HUES6 (cell line): Measurements from ENCODE around the gene VIL1.

ENCODE experiments used
- H3K27ac ChIP-seq: 2 replicates; pipeline ENCODE4 v1.7.0; 2013; ENCODE audit warnings: low read depth, mild to moderate bottlenecking, low read length, inconsistent platforms
- H3K27me3 ChIP-seq: 2 replicates; pipeline ENCODE4 v1.6.1; 2013; ENCODE audit warnings: low read length; ENCODE audit not compliant: control insufficient read depth, insufficient read depth
- H3K36me3 ChIP-seq: 2 replicates; pipeline ENCODE4 v1.6.1; 2013; ENCODE audit warnings: low read length; ENCODE audit not compliant: control insufficient read depth, insufficient read depth
- H3K4me1 ChIP-seq: 2 replicates; pipeline ENCODE4 v1.6.1; 2013; ENCODE audit warnings: low read length; ENCODE audit not compliant: control insufficient read depth, insufficient read depth
- H3K4me3 ChIP-seq: 2 replicates; pipeline ENCODE4 v1.5.1; 2013; ENCODE audit warnings: low read depth, low read length
- H3K9ac ChIP-seq: one replicate; pipeline ENCODE4 v1.6.1; 2013; ENCODE audit warnings: mild to moderate bottlenecking, low read length
- H3K9me3 ChIP-seq: 2 replicates; pipeline ENCODE4 v1.6.1; 2013; ENCODE audit warnings: low read depth, low read length; ENCODE audit not compliant: control insufficient read depth, insufficient read depth

Gene VIL1

GRCh38 chr2:218448934-218449333 lies 30.0 kb downstream of the VIL1 start:
- no peaks in the 10 kb centered on the region; the same call in none of the 2 replicates for H3K4me1 ChIP-seq
- H3K27me3 ChIP-seq = no peaks in the 10 kb centered on the region
- no peak overlapping the region for H3K4me3 ChIP-seq
- H3K36me3 ChIP-seq = peaks cover 52% of the 10 kb centered on the region
- no peak overlapping the region for H3K9ac ChIP-seq
- no peak overlapping the region for H3K27ac ChIP-seq
- H3K9me3 ChIP-seq = no peaks in the 10 kb centered on the region

- H3K4me1 ChIP-seq = no peaks in the 10 kb centered on the region; the same call in none of the 2 replicates
- peaks cover 71% of the 10 kb centered on the region for H3K36me3 ChIP-seq
- H3K9ac ChIP-seq = no peak overlapping the region
- no peak overlapping the region for H3K4me3 ChIP-seq
- no peak overlapping the region for H3K27ac ChIP-seq
- no peaks in the 10 kb centered on the region for H3K9me3 ChIP-seq
- no peaks in the 10 kb centered on the region for H3K27me3 ChIP-seq
These were observed 33.2 kb downstream of the VIL1 start for GRCh38 chr2:218452079-218452478.

GRCh38 chr2:218456849-218457248 lies 37.9 kb downstream of the VIL1 start:
- Histone ChIP-seq H3K9me3 (no peaks in the 10 kb centered on the region), H3K4me3 (no peak overlapping the region), H3K27ac (no peak overlapping the region), H3K36me3 (peaks cover 64% of the 10 kb centered on the region), H3K27me3 (no peaks in the 10 kb centered on the region), H3K9ac (no peak overlapping the region), H3K4me1 (no peaks in the 10 kb centered on the region)

DNA sequence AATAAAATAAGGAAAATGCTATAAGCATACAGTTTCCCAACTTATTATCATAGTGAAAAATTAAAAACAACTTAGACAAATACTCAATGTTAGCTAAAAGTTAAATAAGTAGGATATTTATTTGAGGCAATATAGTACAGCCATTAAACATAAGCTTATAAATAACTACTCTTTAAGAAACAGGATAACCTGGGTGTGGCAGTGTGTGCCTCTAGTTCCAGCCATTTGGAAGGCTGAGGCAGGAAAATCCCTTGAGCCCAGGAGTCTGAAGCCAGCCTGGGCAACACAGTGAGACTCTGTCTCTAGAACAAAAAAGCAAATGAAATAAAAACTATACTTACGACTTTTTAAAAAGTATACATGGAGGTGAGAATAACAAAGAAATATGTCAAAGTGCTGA lies 39.7 kb downstream of the VIL1 start:
- H3K9ac ChIP-seq = no peak overlapping the region
- H3K36me3 ChIP-seq = peaks cover 67% of the 10 kb centered on the region
- H3K4me3 ChIP-seq = no peak overlapping the region
- H3K4me1 ChIP-seq = no peaks in the 10 kb centered on the region
- H3K9me3 ChIP-seq = no peaks in the 10 kb centered on the region
- no peaks in the 10 kb centered on the region for H3K27me3 ChIP-seq
- no peak overlapping the region for H3K27ac ChIP-seq

DNA sequence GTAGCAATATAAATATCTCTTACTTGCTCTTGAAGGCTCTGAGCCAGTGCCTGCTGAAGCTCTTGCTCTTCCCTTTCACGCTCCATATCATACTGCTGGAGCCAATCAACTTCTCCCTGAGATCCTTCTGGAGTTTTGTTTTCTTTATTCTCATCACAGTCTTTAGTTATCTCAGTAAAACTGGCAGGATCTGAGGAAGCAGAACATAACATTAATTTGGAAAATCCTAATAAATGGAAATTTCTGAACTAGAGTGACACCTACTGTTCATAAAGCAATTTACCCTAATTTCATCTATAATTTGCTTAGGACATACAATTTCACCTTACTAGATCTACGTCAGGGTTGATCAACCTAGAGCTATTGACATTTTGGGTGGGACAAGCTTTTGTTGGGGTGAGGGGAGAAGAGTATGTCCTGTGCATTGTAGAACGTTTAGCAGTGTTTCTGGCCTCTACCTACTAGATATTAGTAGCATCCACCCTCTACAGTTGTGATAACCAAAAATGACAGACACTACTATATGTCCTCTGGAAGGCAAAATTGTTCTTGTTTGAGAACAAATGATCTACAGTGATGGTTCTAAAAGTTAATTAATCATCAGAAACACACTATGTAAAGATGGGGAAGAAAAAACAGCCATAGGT lies 47.2 kb downstream of the VIL1 start:
- Histone ChIP-seq H3K27me3 (no peaks in the 10 kb centered on the region), H3K9me3 (no peaks in the 10 kb centered on the region), H3K4me1 (no peaks in the 10 kb centered on the region), H3K9ac (no peak overlapping the region), H3K36me3 (peaks cover 51% of the 10 kb centered on the region), H3K27ac (no peak overlapping the region), H3K4me3 (no peak overlapping the region)

GRCh38 chr2:218470448-218470847 lies 51.5 kb downstream of the VIL1 start:
- H3K9me3 ChIP-seq = no peaks in the 10 kb centered on the region
- H3K36me3 ChIP-seq = peaks cover 50% of the 10 kb centered on the region
- H3K27me3 ChIP-seq = no peaks in the 10 kb centered on the region
- no peak overlapping the region for H3K9ac ChIP-seq
- no peak overlapping the region for H3K27ac ChIP-seq
- no peak overlapping the region for H3K4me3 ChIP-seq
- no peaks in the 10 kb centered on the region for H3K4me1 ChIP-seq

- H3K27me3 ChIP-seq = no peaks in the 10 kb centered on the region
- H3K36me3 ChIP-seq = peaks cover 44% of the 10 kb centered on the region
- no peak overlapping the region for H3K9ac ChIP-seq
- H3K9me3 ChIP-seq = no peaks in the 10 kb centered on the region
- H3K4me3 ChIP-seq = no peak overlapping the region
- no peaks in the 10 kb centered on the region for H3K4me1 ChIP-seq
- no peak overlapping the region for H3K27ac ChIP-seq
These were observed 52.1 kb downstream of the VIL1 start for GRCh38 chr2:218471036-218471435.

DNA sequence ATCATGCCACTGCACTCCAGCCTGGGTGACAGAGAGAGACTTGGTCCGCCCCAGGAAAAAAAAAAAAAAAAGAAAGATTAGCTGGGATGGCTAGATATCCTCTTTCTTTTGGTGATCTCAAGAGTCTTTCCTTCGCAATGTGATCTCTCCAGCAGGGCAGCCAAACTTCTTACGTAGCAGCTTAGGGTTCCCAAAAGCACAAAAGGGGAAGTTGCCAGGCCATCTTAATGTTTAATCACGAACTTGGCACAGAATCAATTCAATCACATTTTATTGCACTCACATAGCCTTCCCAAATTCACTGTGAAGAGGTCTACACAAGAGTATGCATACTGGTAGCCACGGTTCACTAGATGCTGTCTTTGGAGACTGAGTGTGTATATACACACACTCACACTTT lies 53.1 kb downstream of the VIL1 start:
- Histone ChIP-seq H3K9ac (no peak overlapping the region), H3K27ac (no peak overlapping the region), H3K36me3 (peaks cover 50% of the 10 kb centered on the region), H3K9me3 (no peaks in the 10 kb centered on the region), H3K4me3 (no peak overlapping the region), H3K27me3 (no peaks in the 10 kb centered on the region), H3K4me1 (no peaks in the 10 kb centered on the region)

DNA sequence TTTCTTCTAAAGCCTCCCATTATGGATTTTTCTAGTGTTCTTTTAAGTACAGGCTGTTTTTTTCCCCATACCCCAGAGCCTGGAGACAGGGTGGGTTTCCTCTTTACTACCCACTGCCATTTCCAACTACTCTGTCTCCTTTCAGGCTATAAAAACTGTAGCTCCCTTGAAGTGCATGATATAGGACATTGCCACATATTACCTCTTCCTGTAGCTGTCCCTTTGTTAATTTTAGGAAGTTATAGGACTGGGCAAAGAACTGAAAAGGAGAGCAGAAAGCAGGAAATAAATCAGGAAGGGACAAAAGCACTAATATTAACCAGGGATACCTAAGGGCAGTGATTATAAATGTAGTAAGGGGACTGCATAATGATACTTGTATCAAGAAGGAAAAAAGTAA lies 54.1 kb downstream of the VIL1 start:
- Histone ChIP-seq H3K4me3 (no peak overlapping the region), H3K27ac (no peak overlapping the region), H3K9ac (no peak overlapping the region), H3K27me3 (no peaks in the 10 kb centered on the region), H3K36me3 (peaks cover 56% of the 10 kb centered on the region), H3K4me1 (no peaks in the 10 kb centered on the region), H3K9me3 (no peaks in the 10 kb centered on the region)

- Histone ChIP-seq H3K27ac (no peak overlapping the region), H3K36me3 (peaks cover 62% of the 10 kb centered on the region), H3K27me3 (no peaks in the 10 kb centered on the region), H3K4me1 (no peaks in the 10 kb centered on the region), H3K9ac (no peak overlapping the region), H3K9me3 (no peaks in the 10 kb centered on the region), H3K4me3 (no peak overlapping the region)
These were observed 55.6 kb downstream of the VIL1 start for GRCh38 chr2:218474527-218474926.

GRCh38 chr2:218476676-218477075 lies 57.8 kb downstream of the VIL1 start:
- Histone ChIP-seq H3K4me3 (no peak overlapping the region), H3K4me1 (no peaks in the 10 kb centered on the region), H3K9me3 (no peaks in the 10 kb centered on the region), H3K36me3 (peaks cover 71% of the 10 kb centered on the region), H3K9ac (no peak overlapping the region), H3K27me3 (no peaks in the 10 kb centered on the region), H3K27ac (no peak overlapping the region)

DNA sequence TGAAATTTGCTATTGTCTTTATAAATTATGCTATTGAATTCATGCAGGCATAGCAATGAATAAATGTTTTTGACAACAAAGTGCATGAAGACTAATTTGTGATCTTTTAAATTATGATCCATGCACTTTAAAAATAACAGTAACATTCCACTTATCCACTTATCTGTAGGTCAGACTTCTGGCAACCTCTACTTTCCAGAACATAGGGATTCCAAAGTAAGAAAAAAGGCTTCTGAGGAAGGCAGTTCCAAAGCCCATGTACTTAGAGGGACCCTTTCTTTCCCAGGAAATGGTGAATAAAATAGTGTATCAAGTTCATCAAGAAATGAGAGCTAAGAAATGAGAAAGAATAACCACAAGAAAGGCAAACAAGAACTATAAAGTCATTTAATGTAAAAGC lies 58.3 kb downstream of the VIL1 start:
- Histone ChIP-seq H3K9ac (no peak overlapping the region), H3K27ac (no peak overlapping the region), H3K27me3 (no peaks in the 10 kb centered on the region), H3K9me3 (no peaks in the 10 kb centered on the region), H3K36me3 (peaks cover 72% of the 10 kb centered on the region), H3K4me3 (no peak overlapping the region), H3K4me1 (no peaks in the 10 kb centered on the region)
